HL-60 (cell line): ENCODE measurements around the gene WDR70.
"Not testable (repeated sequence)": the region's sequence is repeated elsewhere in the genome, so short reads cannot be mapped to it uniquely, and the experiment has no call there.

Experiments
- DNase-seq, 2 experiments: peaks; one replicate each; pipeline ENCODE4 v3.0.0-alpha.2; 2010 to 2020; ENCODE audit warnings: low read depth in 1 of 2, low spot score in 1 of 2
- H3K27ac ChIP-seq: fragments of 250-450 bp; sonication (Bioruptor Pico); replicated peaks from 2 replicates; pipeline ENCODE4 v1.5.1; 2020; ENCODE audit warnings: mild to moderate bottlenecking, moderate library complexity
- H3K27me3 ChIP-seq: fragments of 250-450 bp; sonication (Bioruptor Pico); 2 replicates; pipeline ENCODE4 v1.5.1; 2021; ENCODE audit warnings: mild to moderate bottlenecking, moderate library complexity; ENCODE audit not compliant: insufficient read depth, poor library complexity, severe bottlenecking
- H3K4me3 ChIP-seq: replicated peaks from 2 replicates; pipeline ENCODE4 v1.5.1; 2011; ENCODE audit warnings: mild to moderate bottlenecking, control low read depth, low read length; ENCODE audit not compliant: insufficient read depth
- CTCF ChIP-seq: IDR thresholded peaks from one replicate; pipeline ENCODE4 v1.5.1; 2011; ENCODE audit warnings: low read length, control low read depth, inconsistent platforms; ENCODE audit not compliant: insufficient read depth
- GABPA ChIP-seq: IDR thresholded peaks from 2 replicates; pipeline ENCODE4 v1.6.1; 2012; ENCODE audit warnings: low read depth
- POLR2AphosphoS5 ChIP-seq: IDR thresholded peaks from 2 replicates; pipeline ENCODE4 v1.6.1; 2012; ENCODE audit warnings: low read depth
- REST ChIP-seq: IDR thresholded peaks from 2 replicates; pipeline ENCODE4 v1.6.1; 2012; ENCODE audit warnings: low read depth; ENCODE audit not compliant: insufficient replicate concordance
- SPI1 ChIP-seq: IDR thresholded peaks from 2 replicates; pipeline ENCODE4 v1.6.1; 2012; ENCODE audit warnings: low read depth, mild to moderate bottlenecking, borderline replicate concordance

The WDR70 gene

DNA sequence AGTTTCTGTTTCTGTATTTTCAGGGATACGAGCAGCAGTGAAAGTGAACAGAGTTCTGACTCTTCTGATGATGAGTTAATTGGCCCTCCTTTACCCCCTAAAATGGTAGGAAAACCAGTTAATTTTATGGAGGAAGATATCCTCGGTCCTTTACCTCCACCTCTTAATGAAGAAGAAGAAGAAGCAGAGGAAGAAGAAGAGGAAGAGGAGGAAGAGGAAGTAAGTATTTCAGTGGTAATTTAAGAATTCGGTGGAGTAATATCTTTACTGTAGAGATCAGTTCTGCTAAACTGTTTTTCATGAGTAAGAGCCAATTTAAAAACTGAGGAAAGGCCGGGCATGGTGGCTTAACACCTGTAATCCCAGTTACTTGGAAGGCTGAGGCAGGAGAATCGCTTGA is 17.2 kb downstream of the WDR70 start:
- Histone ChIP-seq H3K27ac (0 out of 2 replicates have a peak overlapping the region, but pooled peaks have one; percentile 21), H3K4me3 (no peak overlapping the region), H3K27me3 (no peaks in the 10 kb centered on the region)
- DNase-seq: no peak
- TF ChIP-seq SPI1: peak; percentile 53; the same call in 1 of the 2 replicates
- no peak for TF ChIP-seq REST
- TF ChIP-seq POLR2AphosphoS5: no peak

GRCh38 chr5:37400501-37400900 is 21.4 kb downstream of the WDR70 start:
- H3K27me3 ChIP-seq: no peaks in the 10 kb centered on the region
- no peak overlapping the region for H3K4me3 ChIP-seq
- TF ChIP-seq SPI1 (no peak), POLR2AphosphoS5 (no peak), CTCF (no peak)
- DNase-seq: no peak
- no peak overlapping the region for H3K27ac ChIP-seq

- no peak overlapping the region for H3K4me3 ChIP-seq
- no peaks in the 10 kb centered on the region for H3K27me3 ChIP-seq
- TF ChIP-seq SPI1 (no peak), GABPA (no peak), REST (no peak), CTCF (no peak), POLR2AphosphoS5 (no peak)
- H3K27ac ChIP-seq: no peak overlapping the region
- DNase-seq: no peak
Observed at GRCh38 chr5:37412515-37412914, 33.4 kb downstream of the WDR70 start.

DNA sequence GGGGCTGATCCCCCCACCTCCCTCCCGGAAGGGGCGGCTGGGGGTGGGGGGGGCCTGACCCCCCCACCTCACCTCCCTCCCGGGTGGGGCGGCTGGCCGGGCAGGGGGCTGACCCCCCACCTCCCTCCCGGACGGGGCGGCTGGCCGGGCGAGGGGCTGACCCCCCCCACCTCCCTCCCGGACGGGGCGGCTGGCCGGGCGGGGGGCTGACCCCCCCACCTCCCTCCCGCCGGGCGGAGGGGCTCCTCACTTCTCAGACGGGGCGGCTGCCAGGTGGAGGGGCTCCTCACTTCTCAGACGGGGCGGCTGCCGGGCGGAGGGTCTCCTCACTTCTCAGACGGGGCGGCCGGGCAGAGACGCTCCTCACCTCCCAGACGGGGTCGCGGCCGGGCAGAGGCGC is 36.3 kb downstream of the WDR70 start:
- not testable (repeated sequence) for H3K27ac ChIP-seq, DNase-seq, H3K27me3 ChIP-seq, H3K4me3 ChIP-seq

DNA sequence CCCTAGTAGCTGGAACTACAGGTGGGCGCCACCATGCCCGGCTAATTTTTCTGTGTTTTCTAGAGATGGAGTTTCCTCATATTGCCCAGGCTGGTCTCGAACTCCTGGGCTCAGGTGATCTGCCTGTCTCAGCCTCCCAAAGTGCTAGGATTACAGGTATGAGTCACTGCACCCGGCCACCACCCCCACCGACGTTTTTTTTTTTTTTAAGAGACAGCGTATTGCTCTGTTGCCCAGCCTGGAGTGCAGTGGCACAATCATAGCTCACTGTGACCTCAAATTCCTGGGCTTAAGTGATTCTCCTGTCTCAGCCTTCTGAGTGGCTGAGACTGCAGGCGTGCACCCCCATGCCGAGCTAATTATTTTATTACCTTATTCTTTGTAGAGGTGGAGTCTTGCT is 38.2 kb downstream of the WDR70 start:
- TF ChIP-seq CTCF: no peak
- no peak for TF ChIP-seq SPI1
- TF ChIP-seq POLR2AphosphoS5: no peak
- no peak for TF ChIP-seq GABPA
- TF ChIP-seq REST: no peak
- no peak for DNase-seq
- Histone ChIP-seq H3K27ac (no peak overlapping the region), H3K27me3 (no peaks in the 10 kb centered on the region), H3K4me3 (no peak overlapping the region)
